Activated CD4-positive, alpha-beta T cell treated with anti-CD3 and anti-CD28 coated beads, Interleukin-2, amount 50 U/mL, for 16 hours (primary cell): ENCODE measurements around the gene RASGRF1.

Experiments
- DNase-seq: peaks from one replicate; pipeline ENCODE4 v3.0.0-alpha.2; 2020

RASGRF1 gene

DNA sequence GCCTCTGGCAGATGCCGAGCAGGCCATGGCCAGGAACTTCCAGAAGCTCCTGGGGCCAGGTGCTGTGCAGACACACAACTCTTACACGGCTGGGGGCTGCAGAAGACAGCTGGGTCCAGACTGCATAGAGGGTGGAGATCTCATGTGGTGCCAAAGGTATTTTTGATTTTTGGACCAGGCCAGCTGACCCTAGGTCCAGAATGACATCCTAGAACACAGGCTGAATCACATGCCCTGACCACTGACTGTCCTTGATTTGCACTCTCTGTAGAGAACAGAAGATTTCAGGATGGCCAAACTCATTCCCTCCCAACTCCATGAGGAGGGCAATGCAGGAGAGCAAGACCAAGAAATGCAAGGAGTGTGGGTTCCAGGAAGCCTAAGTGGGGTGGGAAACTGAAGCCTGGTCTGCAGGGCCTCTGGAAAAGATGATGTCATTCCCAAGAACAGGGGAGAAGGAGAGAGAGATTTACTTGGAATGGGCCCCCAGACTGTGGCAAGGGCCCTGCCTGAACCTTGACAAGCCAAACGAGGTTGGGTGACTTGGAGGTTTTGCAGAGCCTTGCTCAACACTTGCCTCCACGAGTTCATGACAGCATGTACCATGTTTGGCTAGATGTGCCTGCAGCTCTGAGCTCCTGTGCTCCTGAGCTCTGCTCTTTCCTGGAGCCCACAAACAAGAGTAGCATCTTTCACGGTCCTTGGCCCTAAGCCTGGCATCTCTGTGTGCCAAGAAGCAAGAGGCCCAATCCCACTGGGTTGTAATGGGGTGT is 107.2 kb downstream of the RASGRF1 start:
- no peak for DNase-seq

DNA sequence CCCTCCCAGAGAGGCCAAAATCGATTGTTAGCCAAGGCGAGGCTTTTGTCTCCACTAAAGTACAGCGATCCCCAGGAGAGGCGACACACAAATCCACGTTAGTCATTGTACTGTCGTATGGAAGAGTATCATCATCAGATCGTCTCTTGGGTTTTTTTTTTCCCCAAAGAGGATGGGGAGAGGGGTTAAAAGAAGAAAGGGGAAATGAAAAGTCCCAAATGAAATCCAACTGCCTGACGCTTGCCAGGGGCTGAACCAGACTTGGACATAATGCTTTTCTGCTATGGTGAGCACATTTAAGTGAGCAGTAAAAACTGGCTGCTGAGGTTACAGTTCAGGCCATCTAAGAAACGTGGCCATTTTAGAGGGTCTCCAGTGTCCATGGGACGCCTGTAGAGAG is 107.8 kb downstream of the RASGRF1 start:
- DNase-seq: no peak

- DNase-seq: no peak
These were observed 108.9 kb downstream of the RASGRF1 start for GRCh38 chr15:78981532-78982313.

GRCh38 chr15:78979456-78980320 is 110.9 kb downstream of the RASGRF1 start:
- peak; percentile 58 for DNase-seq

DNA sequence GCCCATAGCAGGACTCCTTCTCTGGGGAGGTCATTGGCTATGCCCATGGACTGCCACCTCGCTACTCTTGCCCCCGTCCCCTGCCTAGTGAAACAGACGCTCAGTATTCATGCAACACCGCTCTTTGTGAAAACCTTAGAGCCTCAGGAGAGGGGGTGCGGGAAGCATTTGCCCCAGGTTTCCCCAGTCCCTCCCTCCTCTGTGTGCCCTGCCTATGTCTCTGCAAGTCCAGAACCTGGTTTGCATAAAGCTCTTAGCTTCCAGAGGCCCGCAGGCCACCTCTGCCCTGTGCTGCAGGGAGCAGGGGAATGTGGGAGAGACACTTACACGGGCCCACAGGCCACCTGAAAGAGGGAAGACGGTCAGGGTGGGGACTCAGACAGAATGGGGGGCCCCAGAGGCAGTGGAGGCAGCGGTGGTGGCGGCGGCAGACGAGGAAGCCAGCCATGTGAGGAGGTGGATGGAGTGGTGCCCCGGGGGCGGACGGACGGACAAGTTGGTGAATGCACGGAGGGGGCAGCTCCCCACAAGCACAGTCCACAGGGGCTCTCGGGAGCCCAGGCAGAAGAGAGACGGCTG is 111.9 kb downstream of the RASGRF1 start:
- no peak for DNase-seq

DNA sequence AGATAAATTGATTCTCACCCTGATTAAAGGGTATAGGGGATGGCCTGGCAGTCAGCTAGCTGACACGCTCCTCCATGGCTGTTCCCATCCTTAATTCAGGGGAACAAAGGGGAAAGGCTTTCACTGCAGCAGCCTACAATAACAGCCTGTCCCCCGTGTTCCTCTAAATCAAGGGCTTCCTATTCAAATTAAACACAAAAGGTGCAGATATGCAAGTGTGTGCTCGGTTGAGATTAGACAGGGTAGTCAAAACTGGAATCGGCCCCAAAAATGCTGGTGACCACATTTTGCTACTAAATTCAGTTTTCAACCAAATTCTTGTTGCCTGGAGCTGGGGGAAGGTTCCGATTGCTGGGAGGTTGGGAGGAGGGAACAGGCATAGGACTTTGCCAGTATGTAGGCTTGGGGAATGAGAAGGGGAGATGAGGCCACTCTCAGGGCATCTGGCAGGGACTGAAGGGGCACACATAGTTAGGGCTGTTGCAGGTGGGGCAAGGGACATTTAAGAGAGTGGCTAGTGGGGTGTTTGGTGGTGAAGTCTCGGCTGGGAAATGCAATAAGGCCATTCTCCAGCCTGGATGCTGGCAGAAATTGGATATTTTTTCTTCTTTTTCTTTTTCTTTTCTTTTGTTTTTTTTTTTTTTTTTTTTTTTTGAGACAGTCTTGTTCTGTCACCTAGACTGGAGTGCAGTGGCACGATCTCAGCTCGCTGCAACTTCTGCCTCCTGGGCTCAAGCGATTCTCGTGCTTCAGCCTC is 112.8 kb downstream of the RASGRF1 start:
- no peak for DNase-seq

GRCh38 chr15:78977091-78977571 is 113.4 kb downstream of the RASGRF1 start:
- DNase-seq: peak; percentile 13

DNA sequence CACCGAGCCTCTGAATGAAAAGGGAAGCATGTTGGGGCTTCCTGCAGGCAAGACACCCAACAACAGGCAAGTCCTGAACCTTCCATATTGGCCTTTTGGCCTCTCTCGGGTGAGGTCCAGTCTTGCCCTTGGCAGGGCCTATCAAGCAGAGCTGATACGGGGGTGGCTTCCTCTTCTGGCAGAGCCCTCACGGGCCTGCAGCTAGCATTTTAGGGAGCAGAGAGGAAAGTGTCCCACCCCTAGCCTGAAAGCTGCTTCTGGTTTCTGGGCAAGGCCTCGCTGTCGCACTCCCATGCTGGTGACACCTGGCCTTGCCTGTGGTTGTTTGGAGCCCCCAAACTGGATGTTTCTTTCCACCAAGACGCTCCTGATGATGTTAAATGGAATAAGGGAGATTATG is 113.9 kb downstream of the RASGRF1 start:
- DNase-seq: no peak

DNA sequence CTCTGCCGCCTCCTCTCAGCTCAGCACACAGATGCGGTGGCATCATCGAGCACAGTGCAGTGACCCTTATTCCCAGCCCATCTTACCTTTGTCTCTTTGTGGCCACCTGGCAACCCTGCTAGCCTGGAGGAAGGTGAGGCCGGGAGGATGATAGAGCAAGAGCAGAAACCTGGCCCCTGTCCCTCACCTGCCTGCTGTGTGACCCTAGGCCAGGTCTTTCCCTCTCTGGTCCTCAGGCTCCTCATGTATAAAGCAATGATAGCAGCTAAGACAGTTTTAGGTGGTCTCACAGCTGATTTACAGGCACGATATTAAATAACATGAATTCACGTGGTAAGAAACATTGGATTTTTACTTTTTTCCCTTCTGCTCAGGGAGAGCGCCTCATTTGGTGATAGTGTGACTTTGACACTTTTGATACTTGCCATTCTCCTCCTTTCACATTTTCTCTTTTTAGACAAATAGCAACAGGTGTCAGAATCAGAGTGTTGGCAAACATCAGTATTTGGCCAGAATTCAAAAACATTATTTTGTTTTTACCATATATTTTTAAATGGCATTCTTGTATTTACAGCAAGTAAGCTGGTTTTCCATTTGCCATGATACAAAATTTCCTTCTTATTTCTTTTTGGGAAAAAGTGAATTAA is 116.2 kb downstream of the RASGRF1 start:
- DNase-seq: no peak

DNA sequence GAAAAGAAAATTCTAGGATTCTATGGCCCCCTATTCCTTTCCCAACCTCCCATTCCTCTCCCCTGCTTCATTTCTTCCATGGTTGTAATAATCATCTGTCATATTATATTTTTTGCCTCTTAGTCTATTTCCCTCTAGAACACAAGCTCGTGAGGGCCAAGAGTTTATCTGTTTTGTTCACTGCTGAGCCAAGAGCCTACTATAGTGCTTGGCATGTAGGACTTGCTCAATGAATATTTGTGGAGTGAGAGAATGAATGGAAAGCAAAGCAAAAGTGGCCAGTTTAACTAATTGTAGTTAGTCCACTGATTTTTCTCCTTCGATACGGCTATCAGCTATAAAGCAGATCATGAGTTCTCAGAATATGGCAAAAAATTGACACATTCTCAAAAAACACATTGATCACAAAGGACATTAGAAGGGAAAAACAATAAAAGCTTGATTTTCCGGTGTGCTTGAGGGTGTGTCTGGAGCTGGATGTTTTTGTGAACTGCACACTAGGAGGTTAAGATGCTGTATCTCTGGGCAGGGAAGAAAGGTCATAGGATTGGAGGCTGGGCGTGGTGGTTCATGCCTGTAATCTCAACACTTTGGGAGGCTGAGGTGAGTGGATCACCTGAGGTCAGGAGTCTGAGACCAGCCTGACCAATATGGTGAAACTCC is 120.8 kb downstream of the RASGRF1 start:
- no peak for DNase-seq

DNA sequence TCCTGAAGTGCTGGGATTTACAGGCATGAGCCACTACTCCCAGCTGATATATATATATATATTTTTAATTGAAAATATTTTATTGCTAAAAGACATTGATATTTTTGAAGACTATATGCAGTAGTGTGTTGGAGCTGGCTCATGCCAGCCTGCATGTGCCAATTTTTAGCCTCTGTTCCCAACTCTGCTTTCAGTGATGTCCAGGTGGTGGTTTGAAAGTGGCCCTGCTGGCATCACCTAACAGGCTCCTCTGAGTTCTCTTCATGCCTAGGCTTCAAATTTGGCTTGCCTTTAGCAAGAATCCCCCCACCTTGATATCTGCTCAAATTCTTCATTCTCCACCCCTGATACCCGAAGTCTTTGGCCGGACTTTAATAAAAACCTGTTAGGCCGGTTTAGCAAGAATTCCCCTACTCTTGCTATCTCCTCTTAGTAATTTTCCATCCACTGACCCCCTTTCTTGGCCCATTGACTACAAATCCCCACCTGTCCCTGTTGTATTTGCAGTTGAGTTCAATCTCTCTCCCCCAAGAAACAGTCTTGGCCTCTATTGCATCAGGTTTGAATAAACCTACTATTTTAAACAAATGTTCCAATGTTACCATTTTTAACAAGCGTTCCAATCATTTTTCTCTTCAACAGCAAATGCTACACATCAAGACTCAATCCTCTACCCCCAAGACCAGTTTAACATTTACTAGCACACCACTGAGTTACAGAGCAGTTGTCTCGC is 121.9 kb downstream of the RASGRF1 start:
- no peak for DNase-seq

DNA sequence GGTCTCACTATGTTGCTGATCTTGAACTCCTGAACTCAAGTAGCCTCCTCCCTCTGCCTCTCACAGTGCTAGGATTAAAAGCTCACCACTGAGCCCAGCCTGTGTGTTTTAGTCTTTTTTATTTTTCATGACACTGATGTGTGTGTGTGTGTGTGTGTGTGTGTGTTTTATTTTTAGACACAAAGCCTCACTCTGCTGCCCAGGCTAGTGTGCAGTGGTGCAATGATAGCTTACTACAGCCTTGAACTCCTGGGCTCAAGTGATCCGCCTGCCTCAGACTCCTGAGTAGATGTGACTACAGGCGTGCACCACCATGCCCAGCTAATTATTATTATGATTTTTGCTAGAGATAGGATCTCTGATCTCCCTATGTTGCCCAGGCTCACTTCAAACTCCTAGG is 122.5 kb downstream of the RASGRF1 start:
- DNase-seq: no peak

- DNase-seq: no peak
These were observed 130.3 kb downstream of the RASGRF1 start for GRCh38 chr15:78960308-78960707.

- DNase-seq: no peak
These were observed 131.2 kb downstream of the RASGRF1 start for GRCh38 chr15:78959360-78959759.

GRCh38 chr15:78957416-78958093 is 133.0 kb downstream of the RASGRF1 start:
- DNase-seq: no peak

DNA sequence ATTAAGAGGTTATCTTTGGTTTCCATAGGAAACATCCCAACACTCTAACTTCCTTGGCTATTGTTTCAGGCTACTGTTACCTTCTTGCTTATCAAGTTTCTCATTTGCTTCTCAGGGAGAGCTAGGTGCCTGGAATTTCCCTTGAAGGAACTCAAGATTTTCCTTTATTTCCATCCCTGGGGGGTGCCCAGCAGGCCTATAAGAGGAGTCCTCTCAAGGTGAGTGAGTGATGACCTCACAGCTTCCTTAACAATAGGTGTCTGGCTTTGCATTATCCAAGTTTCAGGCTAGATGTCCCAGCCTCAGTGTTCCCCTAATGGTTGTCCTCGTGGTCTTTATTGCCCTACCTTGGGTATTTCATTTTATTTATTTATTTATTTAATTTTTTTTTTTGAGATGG is 133.6 kb downstream of the RASGRF1 start:
- DNase-seq: no peak

GRCh38 chr15:78955355-78955754 is 135.2 kb downstream of the RASGRF1 start:
- DNase-seq: no peak

- DNase-seq: no peak
These were observed 138.7 kb downstream of the RASGRF1 start for GRCh38 chr15:78951841-78952238.
